HG03442 (cell line): ENCODE measurements around the gene ELFN2.

ENCODE experiments used
- ATAC-seq: cut with Tn5 transposase; IDR thresholded peaks from one replicate; pipeline ENCODE4 v1.9.1; 2021; ENCODE audit warnings: mild to moderate bottlenecking, moderate library complexity; ENCODE audit not compliant: unreplicated experiment

The ELFN2 gene

GRCh38 chr22:37390075-37390474 is 37.2 kb downstream of the ELFN2 start:
- no peak for ATAC-seq

- ATAC-seq = no peak
Observed at GRCh38 chr22:37388538-37388937, 38.7 kb downstream of the ELFN2 start.

DNA sequence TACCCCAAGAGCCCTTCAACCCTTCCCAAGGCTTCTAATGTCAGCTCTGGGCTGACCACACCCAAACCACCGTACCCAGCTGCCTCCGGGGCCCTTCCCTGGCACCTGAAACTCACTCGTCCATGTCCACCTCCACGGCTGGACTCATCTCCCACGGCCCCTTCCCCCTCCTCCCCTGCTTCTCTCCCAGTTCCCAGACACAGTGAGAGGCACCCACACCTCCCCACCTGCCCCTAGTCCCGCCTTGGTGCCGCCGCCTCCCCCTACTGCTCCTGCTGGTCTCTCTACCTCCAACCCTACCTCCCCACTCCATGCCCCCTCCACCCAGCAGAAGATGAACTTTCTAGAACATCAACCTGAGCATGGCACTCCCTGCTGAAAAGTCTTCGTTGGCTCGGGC is 39.5 kb downstream of the ELFN2 start:
- no peak for ATAC-seq

GRCh38 chr22:37386441-37386840 is 40.8 kb downstream of the ELFN2 start:
- no peak for ATAC-seq

DNA sequence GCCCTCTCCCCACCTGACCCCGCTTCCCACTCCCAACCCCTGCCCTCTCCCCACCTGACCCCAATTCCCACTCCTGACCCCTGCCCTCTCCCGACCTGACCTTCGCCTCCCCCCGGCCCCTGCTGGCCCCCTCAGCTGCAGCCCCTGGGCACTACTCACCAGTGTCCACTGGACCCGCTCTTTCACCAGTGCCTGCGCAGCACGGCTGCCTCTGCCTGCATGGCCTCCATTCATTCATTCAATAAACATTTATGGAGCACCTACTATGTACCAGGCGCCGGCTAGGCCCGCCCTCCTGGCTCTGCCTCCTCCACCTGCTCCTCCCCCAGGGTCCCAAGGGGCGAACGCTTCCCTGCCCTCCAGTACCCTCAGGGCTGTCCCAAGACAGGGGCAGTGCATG is 42.6 kb downstream of the ELFN2 start:
- ATAC-seq = no peak

- no peak for ATAC-seq
Observed at GRCh38 chr22:37383341-37383740, 43.9 kb downstream of the ELFN2 start.

GRCh38 chr22:37381489-37381888 is 45.8 kb downstream of the ELFN2 start:
- ATAC-seq = no peak

GRCh38 chr22:37379722-37380121 is 47.6 kb downstream of the ELFN2 start:
- ATAC-seq = no peak

DNA sequence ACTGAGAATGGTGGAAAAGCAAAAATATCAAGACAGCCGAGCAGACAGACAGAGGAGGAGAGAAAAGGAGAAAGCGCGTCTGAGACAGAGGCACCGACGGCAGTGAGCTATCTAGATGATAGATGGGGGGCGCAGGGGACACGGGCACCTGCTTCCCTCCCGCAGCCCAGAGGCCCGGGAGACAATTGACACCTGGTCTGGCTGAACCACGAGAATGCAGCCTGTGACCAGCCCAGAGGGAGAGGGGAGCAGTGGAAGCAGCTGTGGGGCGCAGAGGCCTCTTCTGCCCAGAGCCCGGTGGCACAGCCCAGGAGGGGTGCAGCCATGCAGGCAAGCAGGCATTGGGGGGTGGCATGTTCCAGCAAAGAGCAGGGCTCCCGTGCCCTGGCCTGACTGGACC is 48.2 kb downstream of the ELFN2 start:
- no peak for ATAC-seq

- ATAC-seq = no peak
Observed at GRCh38 chr22:37378642-37379058, 48.6 kb downstream of the ELFN2 start.

- no peak for ATAC-seq
Observed at GRCh38 chr22:37377927-37378326, 49.4 kb downstream of the ELFN2 start.

DNA sequence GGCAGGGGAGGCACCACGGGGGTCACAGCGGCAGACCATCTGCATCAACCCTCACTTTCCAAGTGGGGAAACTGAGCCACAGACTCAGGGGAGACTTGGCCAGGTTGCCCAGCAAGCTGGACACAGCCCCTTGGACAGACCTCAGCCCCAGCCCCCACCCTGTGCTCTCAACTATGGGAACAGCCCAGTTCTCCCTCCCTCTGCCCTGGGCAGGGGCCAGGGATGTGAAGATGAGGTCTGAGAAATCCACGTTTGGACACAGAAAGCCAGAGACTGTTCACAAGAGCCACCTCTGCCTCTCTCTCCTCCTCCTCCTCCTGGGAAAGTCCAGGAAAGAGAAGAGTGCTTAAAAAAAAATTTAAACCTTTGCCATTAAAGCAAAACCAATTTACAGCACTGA is 50.1 kb downstream of the ELFN2 start:
- no peak for ATAC-seq

DNA sequence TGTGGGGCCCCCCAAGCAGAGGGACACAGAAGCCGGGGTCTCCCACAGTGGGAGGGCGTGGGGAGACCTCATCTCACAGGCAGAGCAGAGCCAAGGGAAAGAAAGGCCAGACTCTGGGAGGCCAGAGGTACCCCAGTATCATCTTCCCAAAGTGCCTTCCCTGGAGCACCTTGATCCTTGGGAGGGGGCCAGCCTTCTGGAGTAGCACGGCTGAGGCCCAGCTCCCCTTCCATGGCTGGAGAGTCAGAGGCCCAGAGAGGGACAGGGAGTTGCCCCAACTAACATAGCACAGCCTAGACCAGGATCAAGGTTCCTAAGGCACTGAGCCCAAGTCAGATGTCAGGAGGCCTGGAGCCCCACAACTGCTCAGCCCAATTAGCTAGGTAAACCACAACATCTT is 50.6 kb downstream of the ELFN2 start:
- ATAC-seq = no peak

DNA sequence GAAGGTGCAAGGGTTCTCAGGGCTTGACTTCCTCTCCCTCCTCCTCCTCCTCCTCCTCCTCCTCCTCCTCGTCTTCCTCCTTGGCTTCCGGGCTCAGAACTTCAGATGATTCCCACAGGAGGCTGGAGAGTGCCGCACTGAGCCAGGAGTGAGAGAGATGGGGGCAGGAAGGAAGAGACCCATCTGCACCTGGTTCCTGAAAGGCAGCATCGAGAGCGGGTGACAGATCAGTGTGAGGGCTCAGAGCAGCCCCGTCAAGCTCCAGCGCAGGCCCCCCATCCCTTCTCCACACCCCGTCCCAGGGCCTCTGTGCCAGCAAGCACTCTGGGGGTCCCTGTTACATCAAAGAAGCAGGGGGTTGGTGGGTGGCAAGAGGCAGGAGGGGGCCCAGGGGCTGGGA is 51.5 kb downstream of the ELFN2 start:
- ATAC-seq = no peak

- no peak for ATAC-seq
Observed at GRCh38 chr22:37374571-37374970, 52.7 kb downstream of the ELFN2 start.

- ATAC-seq = no peak
Observed at GRCh38 chr22:37373451-37373850, 53.8 kb downstream of the ELFN2 start.

- ATAC-seq = no peak
Observed at GRCh38 chr22:37371911-37372310, 55.4 kb downstream of the ELFN2 start.

DNA sequence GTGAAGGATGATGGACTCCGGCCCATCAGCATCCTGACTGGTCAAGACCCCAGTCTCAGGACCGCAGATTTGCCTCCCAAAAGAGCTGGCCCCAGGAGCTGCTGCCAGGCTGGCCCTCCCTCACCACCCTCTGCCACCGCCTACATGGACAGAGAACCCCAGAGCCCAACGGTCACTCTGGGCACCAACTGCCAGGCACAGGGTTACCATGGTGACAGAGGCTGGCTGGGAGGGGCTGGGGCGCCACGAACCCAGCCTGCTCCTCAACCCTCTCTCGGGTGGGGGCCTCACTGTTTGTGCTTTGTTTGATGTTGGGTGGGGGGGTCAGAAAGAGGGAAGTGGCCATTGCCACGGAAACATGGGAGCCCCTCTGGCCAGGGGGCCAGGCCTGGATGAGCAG is 55.8 kb downstream of the ELFN2 start:
- no peak for ATAC-seq

- no peak for ATAC-seq
Observed at GRCh38 chr22:37370306-37370979, 56.8 kb downstream of the ELFN2 start.

- ATAC-seq = no peak
Observed at GRCh38 chr22:37369483-37369882, 57.8 kb downstream of the ELFN2 start.

GRCh38 chr22:37368058-37368457 is 59.2 kb downstream of the ELFN2 start:
- ATAC-seq = no peak

- ATAC-seq = no peak
Observed at GRCh38 chr22:37366601-37367000, 60.7 kb downstream of the ELFN2 start.

DNA sequence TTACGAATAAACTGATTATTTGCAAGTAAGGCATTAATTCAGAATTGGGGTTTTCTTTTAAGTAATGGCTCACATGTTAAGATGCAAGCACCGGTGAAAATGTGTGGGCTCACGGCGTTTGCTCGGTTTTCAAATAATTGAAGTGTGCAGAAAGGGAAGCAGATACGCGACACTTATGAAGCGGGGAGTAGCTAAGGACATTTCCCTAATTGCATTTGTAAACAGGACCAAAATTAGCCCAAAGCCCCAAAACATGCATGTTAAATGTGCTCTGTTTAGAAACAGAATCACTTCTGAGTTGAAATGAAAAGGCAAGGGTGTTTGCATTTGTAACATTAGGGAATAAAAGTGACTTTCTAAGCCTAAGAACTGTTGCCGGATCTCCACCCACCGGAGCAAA is 61.3 kb downstream of the ELFN2 start:
- no peak for ATAC-seq
